H9 (cell line): ENCODE data around the gene PDK2. TPM values are rescaled to one million over a fixed set of nuclear protein-coding genes. Genes with fewer than 3 reads are reported as not detected.

ENCODE experiments used
- DNase-seq: peaks from one replicate; pipeline ENCODE4 v3.0.0-alpha.2; 2017
- H2AFZ ChIP-seq: one replicate; pipeline ENCODE4 v1.6.1; 2013; ENCODE audit warnings: mild to moderate bottlenecking, low read length, control low read depth, moderate library complexity
- H2AK5ac ChIP-seq: 2 replicates; pipeline ENCODE4 v1.6.1; 2013; ENCODE audit warnings: low read length, control low read depth, mixed read lengths; ENCODE audit not compliant: insufficient read length
- H2BK120ac ChIP-seq: one replicate; pipeline ENCODE4 v1.6.1; 2013; ENCODE audit warnings: low read depth, mild to moderate bottlenecking, low read length, control low read depth, inconsistent platforms; ENCODE audit not compliant: poor library complexity, severe bottlenecking
- H2BK12ac ChIP-seq: 2 replicates; pipeline ENCODE4 v1.6.1; 2013; ENCODE audit warnings: low read length, control low read depth, mixed read lengths, low read depth; ENCODE audit not compliant: insufficient read length
- H2BK15ac ChIP-seq: 2 replicates; pipeline ENCODE4 v1.6.1; 2013; ENCODE audit warnings: low read depth, low read length, control low read depth
- H2BK20ac ChIP-seq: one replicate; pipeline ENCODE4 v1.6.1; 2013; ENCODE audit warnings: low read depth, mild to moderate bottlenecking, low read length, control low read depth, inconsistent platforms; ENCODE audit not compliant: poor library complexity, severe bottlenecking
- H2BK5ac ChIP-seq: 2 replicates; pipeline ENCODE4 v1.6.1; 2013; ENCODE audit warnings: low read length, control low read depth, mixed read lengths; ENCODE audit not compliant: insufficient read length
- H3K14ac ChIP-seq: 2 replicates; pipeline ENCODE4 v1.6.1; 2013; ENCODE audit warnings: low read length, control low read depth; ENCODE audit not compliant: insufficient read depth
- H3K18ac ChIP-seq: 2 replicates; pipeline ENCODE4 v1.6.1; 2013; ENCODE audit warnings: low read depth, mild to moderate bottlenecking, mixed read lengths, low read length, control low read depth; ENCODE audit not compliant: insufficient read length
- H3K23ac ChIP-seq: 2 replicates; pipeline ENCODE4 v1.6.1; 2013; ENCODE audit warnings: low read length, control low read depth, mixed read lengths, low read depth; ENCODE audit not compliant: insufficient read length
- H3K23me2 ChIP-seq: 2 replicates; pipeline ENCODE4 v1.6.1; 2013; ENCODE audit warnings: low read depth, mild to moderate bottlenecking, mixed read lengths, low read length, control low read depth; ENCODE audit not compliant: insufficient read length, poor library complexity, severe bottlenecking
- H3K27ac ChIP-seq: 2 replicates; pipeline ENCODE4 v1.5.1; 2013; ENCODE audit warnings: low read length, control low read depth, mixed read lengths, low read depth; ENCODE audit not compliant: insufficient read length
- H3K27me3 ChIP-seq: 2 replicates; pipeline ENCODE4 v1.6.1; 2013; ENCODE audit warnings: low read length, control low read depth, inconsistent platforms; ENCODE audit not compliant: insufficient read depth
- H3K4ac ChIP-seq: 2 replicates; pipeline ENCODE4 v1.6.1; 2013; ENCODE audit warnings: low read depth, mild to moderate bottlenecking, control low read depth, inconsistent platforms, low read length, moderate library complexity
- H3K4me1 ChIP-seq: 2 replicates; pipeline ENCODE4 v1.6.1; 2013; ENCODE audit warnings: low read length, control low read depth, inconsistent platforms; ENCODE audit not compliant: insufficient read depth
- H3K4me2 ChIP-seq: 2 replicates; pipeline ENCODE4 v1.6.1; 2013; ENCODE audit warnings: low read length, control low read depth, mixed read lengths; ENCODE audit not compliant: insufficient read length, insufficient read depth
- H3K56ac ChIP-seq: 2 replicates; pipeline ENCODE4 v1.6.1; 2013; ENCODE audit warnings: low read depth, mild to moderate bottlenecking, mixed read lengths, low read length, control low read depth; ENCODE audit not compliant: insufficient read length
- H3K79me1 ChIP-seq: 2 replicates; pipeline ENCODE4 v1.6.1; 2013; ENCODE audit warnings: low read depth, mild to moderate bottlenecking, moderate library complexity, low read length, control low read depth, inconsistent platforms; ENCODE audit not compliant: insufficient read depth, poor library complexity, severe bottlenecking
- H3K79me2 ChIP-seq: 2 replicates; pipeline ENCODE4 v1.6.1; 2013; ENCODE audit warnings: low read length, control low read depth, inconsistent platforms; ENCODE audit not compliant: insufficient read depth
- H3K9ac ChIP-seq: 2 replicates; pipeline ENCODE4 v1.6.1; 2013; ENCODE audit warnings: low read length, control low read depth, mixed read lengths; ENCODE audit not compliant: insufficient read length; ENCODE audit errors: extremely low read depth
- H3K9me3 ChIP-seq: one replicate; pipeline ENCODE4 v1.6.1; 2013; ENCODE audit warnings: low read depth, low read length, inconsistent platforms; ENCODE audit not compliant: control insufficient read depth
- H3T11ph ChIP-seq: one replicate; pipeline ENCODE4 v1.6.1; 2013; ENCODE audit warnings: mild to moderate bottlenecking, low read length, control low read depth, inconsistent platforms
- H4K20me1 ChIP-seq: one replicate; pipeline ENCODE4 v1.6.1; 2013; ENCODE audit not compliant: control insufficient read depth, insufficient read length, insufficient read depth
- H4K5ac ChIP-seq: 2 replicates; pipeline ENCODE4 v1.6.1; 2013; ENCODE audit warnings: low read depth, mild to moderate bottlenecking, mixed read lengths, low read length, control low read depth; ENCODE audit not compliant: insufficient read length
- H4K8ac ChIP-seq: replicated peaks from 2 replicates; pipeline ENCODE4 v1.6.1; 2013; ENCODE audit warnings: low read length, control low read depth, mixed read lengths, low read depth; ENCODE audit not compliant: insufficient read length
- H4K91ac ChIP-seq: 2 replicates; pipeline ENCODE4 v1.6.1; 2013; ENCODE audit warnings: low read depth, mild to moderate bottlenecking, moderate library complexity, mixed read lengths, low read length, control low read depth; ENCODE audit not compliant: insufficient read length
- H3K27ac Mint-ChIP-seq, 3 experiments: 2 replicates in 2 of 3; 3 replicates in 1 of 3; pipeline ENCODE4 v1.8.0; 2020 to 2021; ENCODE audit warnings: mixed read lengths in 3 of 3, mild to moderate bottlenecking in 1 of 3, moderate library complexity in 1 of 3
- H3K27me3 Mint-ChIP-seq: 2 replicates; pipeline ENCODE4 v1.8.0; 2021; ENCODE audit warnings: low read depth, mild to moderate bottlenecking, moderate library complexity, mixed read lengths
- H3K36me3 Mint-ChIP-seq, 3 experiments: 2 replicates in 2 of 3; 3 replicates in 1 of 3; pipeline ENCODE4 v1.8.0; 2020 to 2021; ENCODE audit warnings: low read depth in 3 of 3, mixed read lengths in 3 of 3; ENCODE audit not compliant: insufficient read depth in 1 of 3
- H3K4me1 Mint-ChIP-seq, 2 experiments: 2 replicates each; pipeline ENCODE4 v1.8.0; 2020; ENCODE audit warnings: mixed read lengths in 2 of 2
- H3K4me3 Mint-ChIP-seq, 2 experiments: 2 replicates in 1 of 2; 3 replicates in 1 of 2; pipeline ENCODE4 v1.8.0; 2020 to 2021; ENCODE audit warnings: mild to moderate bottlenecking in 2 of 2, mixed read lengths in 2 of 2, moderate library complexity in 1 of 2
- H3K9me3 Mint-ChIP-seq, 2 experiments: 2 replicates in 1 of 2; 3 replicates in 1 of 2; pipeline ENCODE4 v1.8.0; 2020; ENCODE audit warnings: mild to moderate bottlenecking in 2 of 2, mixed read lengths in 2 of 2, moderate library complexity in 1 of 2
- CTCF ChIP-seq: fragments of 200-600 bp; sonication (generic); conservative IDR thresholded peaks from 3 replicates; pipeline ENCODE4 v1.8.0; 2021; ENCODE audit warnings: antibody characterized with exemption, mild to moderate bottlenecking
- WGBS: extraction: QIAGEN DNeasy Blood & Tissue Kit; methylation state at CpG from one replicate; pipeline ENCODE4 v1.1.7; 2013; ENCODE audit warnings: missing lambda C conversion rate, low lambda C conversion rate, mixed read lengths; ENCODE audit not compliant: insufficient read length; ENCODE audit errors: extremely low coverage; 5-methylcytosine and 5-hydroxymethylcytosine counted together
- total RNA-seq: library from RNA; stranded (reverse); gene quantifications from 2 replicates; pipeline ENCODE4 v1.2.1, GENCODE V29; 2021

Gene PDK2
- total RNA-seq, 1 experiment from 2014 or later = 19.9 TPM

- no peak overlapping the region for H3K4me3 Mint-ChIP-seq
- Histone ChIP-seq H3K9me3 (no peaks in the 10 kb centered on the region), H2BK20ac (no peak overlapping the region), H2BK15ac (no peak overlapping the region), H2AK5ac (no peak overlapping the region), H4K5ac (no peak overlapping the region), H4K20me1 (no peaks in the 10 kb centered on the region), H3K27me3 (no peaks in the 10 kb centered on the region), H2BK12ac (no peak overlapping the region), H4K91ac (no peak overlapping the region), H4K8ac (no peak overlapping the region), H3K79me2 (no peaks in the 10 kb centered on the region), H3K18ac (no peak overlapping the region), H3K56ac (no peak overlapping the region), H3K9ac (no peak overlapping the region), H3K23ac (no peak overlapping the region), H2BK120ac (no peak overlapping the region), H3K79me1 (no peaks in the 10 kb centered on the region), H2BK5ac (no peak overlapping the region), H3K4me2 (no peak overlapping the region), H3T11ph (no peak overlapping the region), H3K4me1 (no peaks in the 10 kb centered on the region; the same call in 1 of the 2 replicates), H3K23me2 (no peaks in the 10 kb centered on the region), H2AFZ (no peak overlapping the region), H3K14ac (no peak overlapping the region), H3K27ac (no peak overlapping the region), H3K4ac (no peak overlapping the region)
- no peak overlapping the region for H3K27ac Mint-ChIP-seq
- no CpG with 5 or more reads among the region's 2 CpGs for WGBS
- H3K27me3 Mint-ChIP-seq = no peaks in the 10 kb centered on the region
- no peaks in the 10 kb centered on the region for H3K9me3 Mint-ChIP-seq
- no peak for TF ChIP-seq CTCF
- H3K36me3 Mint-ChIP-seq = peaks cover 0 to 6% (median 4%) of the 10 kb centered on the region in 3 experiments; a peak in 5 of 7 replicates
- no peak for DNase-seq
- peaks cover 18 to 33% of the 10 kb centered on the region in 2 experiments for H3K4me1 Mint-ChIP-seq
Observed at GRCh38 chr17:50103252-50103651, 8.1 kb downstream of the PDK2 start.
